MM.1S (cell line): ENCODE results near the gene FZD7.

ENCODE experiments used
- DNase-seq: peaks from one replicate; pipeline ENCODE4 v3.0.0-alpha.2; 2015
- H2AFZ ChIP-seq: fragments of 300-600 bp; sonication (generic); 2 replicates; pipeline ENCODE4 v1.6.0; 2016; ENCODE audit warnings: antibody characterized with exemption, low read length
- H3F3A ChIP-seq: fragments of 300-600 bp; sonication (generic); 2 replicates; pipeline ENCODE4 v1.6.1; 2016; ENCODE audit warnings: mild to moderate bottlenecking, antibody characterized with exemption, low read length, moderate library complexity, mixed read lengths; ENCODE audit not compliant: insufficient read depth
- H3K27ac ChIP-seq: fragments of 300-600 bp; sonication (generic); 2 replicates; pipeline ENCODE4 v1.5.1; 2016; ENCODE audit warnings: mild to moderate bottlenecking, low read length
- H3K27me3 ChIP-seq: fragments of 300-600 bp; sonication (generic); replicated peaks from 2 replicates; pipeline ENCODE4 v1.6.0; 2016; ENCODE audit warnings: low read length; ENCODE audit not compliant: insufficient read depth
- H3K36me3 ChIP-seq: fragments of 300-600 bp; sonication (generic); replicated peaks from 2 replicates; pipeline ENCODE4 v1.6.1; 2016; ENCODE audit warnings: mild to moderate bottlenecking, low read length, mixed read lengths; ENCODE audit not compliant: insufficient read depth
- H3K4me1 ChIP-seq: fragments of 300-600 bp; sonication (generic); 2 replicates; pipeline ENCODE4 v1.6.1; 2016; ENCODE audit warnings: low read length, mixed read lengths
- H3K4me2 ChIP-seq: fragments of 300-600 bp; sonication (generic); 2 replicates; pipeline ENCODE4 v1.6.0; 2016; ENCODE audit warnings: low read depth, low read length
- H3K4me3 ChIP-seq: fragments of 300-600 bp; sonication (generic); 2 replicates; pipeline ENCODE4 v1.5.1; 2016; ENCODE audit warnings: low read length, mixed read lengths
- H3K79me2 ChIP-seq: fragments of 300-600 bp; sonication (generic); 2 replicates; pipeline ENCODE4 v1.6.1; 2016; ENCODE audit warnings: mixed run types, low read length, mixed read lengths
- H3K9ac ChIP-seq: fragments of 300-600 bp; sonication (generic); 2 replicates; pipeline ENCODE4 v1.6.1; 2016; ENCODE audit warnings: low read length, mixed read lengths
- H3K9me2 ChIP-seq: fragments of 300-600 bp; sonication (generic); replicated peaks from 2 replicates; pipeline ENCODE4 v1.6.1; 2016; ENCODE audit warnings: mild to moderate bottlenecking, low read length, mixed read lengths; ENCODE audit not compliant: insufficient read depth
- H3K9me3 ChIP-seq: fragments of 300-600 bp; sonication (generic); replicated peaks from 2 replicates; pipeline ENCODE4 v1.6.1; 2016; ENCODE audit warnings: mild to moderate bottlenecking, low read length, mixed read lengths; ENCODE audit not compliant: insufficient read depth
- H4K20me1 ChIP-seq: fragments of 300-600 bp; sonication (generic); 2 replicates; pipeline ENCODE4 v1.6.1; 2016; ENCODE audit warnings: mild to moderate bottlenecking, low read length, moderate library complexity, mixed read lengths; ENCODE audit not compliant: insufficient read depth
- EZH2 ChIP-seq: fragments of 300-600 bp; sonication (generic); optimal IDR thresholded peaks from 2 replicates; pipeline ENCODE3; 2017; ENCODE audit warnings: low read depth, mild to moderate bottlenecking, antibody characterized with exemption, low read length, mixed read lengths
- EZH2phosphoT487 ChIP-seq: fragments of 300-600 bp; sonication (generic); IDR thresholded peaks from 2 replicates; pipeline ENCODE4 v1.6.1; 2018; ENCODE audit warnings: antibody characterized with exemption, low read length
- TF ChIP-seq, protein P1 (sequence below): fragments of 300-600 bp; sonication (generic); IDR thresholded peaks from 2 replicates; pipeline ENCODE4 v1.5.1; 2016; ENCODE audit warnings: antibody characterized with exemption, low read length, mixed read lengths

The FZD7 gene

DNA sequence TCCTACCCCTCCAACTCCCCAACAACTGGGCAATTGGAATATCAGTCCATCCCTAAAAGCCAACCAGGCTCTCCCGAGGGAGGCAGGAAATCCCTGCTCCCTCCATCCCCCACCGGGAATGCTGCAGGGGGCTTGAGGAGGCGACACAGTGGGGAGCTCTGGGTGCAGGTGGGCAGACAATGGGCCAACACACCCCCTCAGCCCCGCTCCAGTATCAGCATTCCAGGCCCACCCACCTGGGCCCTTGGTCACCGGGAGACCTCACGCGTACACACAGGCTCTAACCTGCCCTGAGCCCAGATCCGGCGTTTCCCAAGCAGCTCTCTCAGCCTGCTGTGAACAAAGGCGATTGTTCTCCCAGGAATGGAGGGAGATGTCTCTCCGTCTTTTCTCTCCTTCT, 37.6 kb upstream of the FZD7 start:
- H3K9ac ChIP-seq, result no peak overlapping the region
- no peaks in the 10 kb centered on the region for H3K36me3 ChIP-seq
- no peaks in the 10 kb centered on the region for H3F3A ChIP-seq
- H3K4me1 ChIP-seq, result peaks cover 17% of the 10 kb centered on the region
- TF ChIP-seq EZH2phosphoT487, result no peak
- TF ChIP-seq, protein P1, sequence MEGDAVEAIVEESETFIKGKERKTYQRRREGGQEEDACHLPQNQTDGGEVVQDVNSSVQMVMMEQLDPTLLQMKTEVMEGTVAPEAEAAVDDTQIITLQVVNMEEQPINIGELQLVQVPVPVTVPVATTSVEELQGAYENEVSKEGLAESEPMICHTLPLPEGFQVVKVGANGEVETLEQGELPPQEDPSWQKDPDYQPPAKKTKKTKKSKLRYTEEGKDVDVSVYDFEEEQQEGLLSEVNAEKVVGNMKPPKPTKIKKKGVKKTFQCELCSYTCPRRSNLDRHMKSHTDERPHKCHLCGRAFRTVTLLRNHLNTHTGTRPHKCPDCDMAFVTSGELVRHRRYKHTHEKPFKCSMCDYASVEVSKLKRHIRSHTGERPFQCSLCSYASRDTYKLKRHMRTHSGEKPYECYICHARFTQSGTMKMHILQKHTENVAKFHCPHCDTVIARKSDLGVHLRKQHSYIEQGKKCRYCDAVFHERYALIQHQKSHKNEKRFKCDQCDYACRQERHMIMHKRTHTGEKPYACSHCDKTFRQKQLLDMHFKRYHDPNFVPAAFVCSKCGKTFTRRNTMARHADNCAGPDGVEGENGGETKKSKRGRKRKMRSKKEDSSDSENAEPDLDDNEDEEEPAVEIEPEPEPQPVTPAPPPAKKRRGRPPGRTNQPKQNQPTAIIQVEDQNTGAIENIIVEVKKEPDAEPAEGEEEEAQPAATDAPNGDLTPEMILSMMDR, result no peak
- TF ChIP-seq EZH2, result no peak
- no peak overlapping the region for H2AFZ ChIP-seq
- no peak overlapping the region for H3K27ac ChIP-seq
- no peaks in the 10 kb centered on the region for H3K9me3 ChIP-seq
- H3K4me3 ChIP-seq, result no peak overlapping the region
- no peaks in the 10 kb centered on the region for H3K9me2 ChIP-seq
- DNase-seq, result no peak
- no peaks in the 10 kb centered on the region for H3K79me2 ChIP-seq
- H3K4me2 ChIP-seq, result no peak overlapping the region
- H3K27me3 ChIP-seq, result no peaks in the 10 kb centered on the region
- H4K20me1 ChIP-seq, result no peaks in the 10 kb centered on the region

DNA sequence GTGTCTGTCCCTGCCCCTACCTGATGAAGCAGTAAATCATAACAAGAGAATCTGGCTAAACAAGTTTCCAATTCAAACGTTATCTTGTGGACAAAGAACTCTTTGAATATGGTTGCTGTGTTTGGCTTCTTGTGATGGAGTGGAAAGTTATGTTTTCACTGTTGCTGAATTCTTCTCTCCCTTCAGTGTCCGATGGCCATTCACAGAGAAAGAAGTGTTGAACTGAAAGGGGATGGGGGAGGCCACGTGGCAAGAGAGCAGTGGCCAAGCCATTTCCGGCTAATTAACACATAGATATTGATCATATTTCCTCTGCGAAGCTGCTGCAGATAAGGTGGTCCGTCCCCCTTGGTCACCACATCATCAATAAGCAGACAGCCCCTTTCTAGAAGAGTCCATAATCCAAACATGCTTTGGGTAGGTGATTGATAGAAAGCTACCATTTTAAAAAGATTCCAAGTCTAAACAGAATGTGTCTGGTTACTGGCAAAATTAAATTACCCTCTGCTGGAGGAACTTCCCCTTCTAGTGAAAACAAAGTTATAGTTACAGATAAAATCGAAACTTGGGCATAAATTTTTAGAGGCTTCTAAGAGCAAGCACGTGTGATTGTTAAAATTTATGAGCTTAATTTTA, 36.9 kb upstream of the FZD7 start:
- no peak for DNase-seq
- Histone ChIP-seq H3K9me3 (no peaks in the 10 kb centered on the region), H3K27ac (no peak overlapping the region), H4K20me1 (no peaks in the 10 kb centered on the region), H3F3A (no peaks in the 10 kb centered on the region), H3K36me3 (no peaks in the 10 kb centered on the region), H3K4me3 (no peak overlapping the region), H3K79me2 (no peaks in the 10 kb centered on the region), H3K9ac (no peak overlapping the region), H2AFZ (no peak overlapping the region), H3K4me1 (peaks cover 17% of the 10 kb centered on the region), H3K9me2 (no peaks in the 10 kb centered on the region), H3K27me3 (no peaks in the 10 kb centered on the region), H3K4me2 (no peak overlapping the region)
- no peak for TF ChIP-seq EZH2phosphoT487
- TF ChIP-seq, protein P1, result no peak
- no peak for TF ChIP-seq EZH2

DNA sequence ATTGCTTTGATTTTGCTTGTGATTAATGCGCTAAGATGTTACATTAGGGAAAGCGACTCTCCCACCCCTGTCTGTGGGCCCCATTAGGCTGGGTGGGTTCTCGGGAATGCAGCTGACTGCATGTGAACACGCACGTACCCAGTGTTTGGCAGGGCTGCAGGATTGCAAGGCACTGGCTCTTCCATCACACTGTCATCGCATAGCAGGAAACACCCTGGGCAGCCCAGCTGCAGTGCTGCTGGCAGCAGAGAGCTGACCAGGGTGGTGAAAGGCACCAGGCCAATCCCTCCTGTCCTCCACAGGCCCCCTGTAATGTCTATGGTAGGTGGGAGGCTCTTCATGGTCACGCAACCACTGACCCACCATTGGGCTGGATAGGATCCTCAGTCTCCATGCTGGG, 34.4 kb upstream of the FZD7 start:
- Histone ChIP-seq H3K27me3 (no peaks in the 10 kb centered on the region), H4K20me1 (no peaks in the 10 kb centered on the region), H3K9me2 (no peaks in the 10 kb centered on the region), H3K9ac (no peak overlapping the region), H3F3A (peaks cover 12% of the 10 kb centered on the region), H2AFZ (no peak overlapping the region), H3K27ac (no peak overlapping the region), H3K79me2 (no peaks in the 10 kb centered on the region), H3K4me3 (no peak overlapping the region), H3K9me3 (no peaks in the 10 kb centered on the region), H3K4me1 (peaks cover 22% of the 10 kb centered on the region), H3K36me3 (no peaks in the 10 kb centered on the region), H3K4me2 (no peak overlapping the region)
- no peak for DNase-seq
- TF ChIP-seq EZH2, result no peak
- TF ChIP-seq, protein P1, result no peak
- no peak for TF ChIP-seq EZH2phosphoT487
